ENCODE data around the gene MAP1LC3B.

DNA sequence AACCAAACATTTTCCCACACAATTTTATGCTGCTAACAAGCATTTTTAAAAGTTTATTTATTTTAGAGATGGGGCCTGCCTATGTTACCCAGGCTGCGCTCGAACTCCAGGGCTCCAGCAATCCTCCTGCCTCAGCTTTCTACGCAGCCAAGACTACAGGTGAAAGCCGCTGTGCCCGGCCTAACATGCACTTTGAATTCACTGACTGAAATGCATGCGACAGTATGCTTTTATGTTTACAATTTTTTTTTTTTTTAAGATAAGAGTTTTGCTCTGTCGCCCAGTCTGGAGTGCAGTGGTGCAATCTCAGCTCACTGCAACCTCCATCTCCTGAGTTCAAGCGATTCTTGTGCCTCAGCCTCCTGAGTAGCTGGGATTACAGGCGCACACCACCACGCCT is 47.8 kb downstream of the MAP1LC3B start:
- no peak for TF ChIP-seq EZH2 (IDR thresholded peaks at IDR 0.05; ENCODE audit: borderline replicate concordance, low read depth, low read length, poor library complexity, severe bottlenecking)
- TF ChIP-seq, protein P1, sequence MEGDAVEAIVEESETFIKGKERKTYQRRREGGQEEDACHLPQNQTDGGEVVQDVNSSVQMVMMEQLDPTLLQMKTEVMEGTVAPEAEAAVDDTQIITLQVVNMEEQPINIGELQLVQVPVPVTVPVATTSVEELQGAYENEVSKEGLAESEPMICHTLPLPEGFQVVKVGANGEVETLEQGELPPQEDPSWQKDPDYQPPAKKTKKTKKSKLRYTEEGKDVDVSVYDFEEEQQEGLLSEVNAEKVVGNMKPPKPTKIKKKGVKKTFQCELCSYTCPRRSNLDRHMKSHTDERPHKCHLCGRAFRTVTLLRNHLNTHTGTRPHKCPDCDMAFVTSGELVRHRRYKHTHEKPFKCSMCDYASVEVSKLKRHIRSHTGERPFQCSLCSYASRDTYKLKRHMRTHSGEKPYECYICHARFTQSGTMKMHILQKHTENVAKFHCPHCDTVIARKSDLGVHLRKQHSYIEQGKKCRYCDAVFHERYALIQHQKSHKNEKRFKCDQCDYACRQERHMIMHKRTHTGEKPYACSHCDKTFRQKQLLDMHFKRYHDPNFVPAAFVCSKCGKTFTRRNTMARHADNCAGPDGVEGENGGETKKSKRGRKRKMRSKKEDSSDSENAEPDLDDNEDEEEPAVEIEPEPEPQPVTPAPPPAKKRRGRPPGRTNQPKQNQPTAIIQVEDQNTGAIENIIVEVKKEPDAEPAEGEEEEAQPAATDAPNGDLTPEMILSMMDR (conservative IDR thresholded peaks at IDR 0.05; ENCODE audit: low read depth, low read length), result no peak

Data from A673 (cell line).